GM19395 (cell line): ENCODE results near the gene DAP.

Source experiments
- ATAC-seq: cut with Tn5 transposase; IDR thresholded peaks from one replicate; pipeline ENCODE4 v1.9.1; 2021; ENCODE audit warnings: mild to moderate bottlenecking, moderate library complexity; ENCODE audit not compliant: unreplicated experiment

DAP gene

GRCh38 chr5:10695055-10695649 is 65.9 kb downstream of the DAP start:
- ATAC-seq, result peak; percentile 39

- no peak for ATAC-seq
Observed at GRCh38 chr5:10691826-10692785, 68.9 kb downstream of the DAP start.

- no peak for ATAC-seq
Observed at GRCh38 chr5:10690460-10691440, 70.3 kb downstream of the DAP start.

GRCh38 chr5:10689391-10690081 is 71.5 kb downstream of the DAP start:
- ATAC-seq, result no peak

- no peak for ATAC-seq
Observed at GRCh38 chr5:10688651-10689171, 72.3 kb downstream of the DAP start.

- no peak for ATAC-seq
Observed at GRCh38 chr5:10686890-10687289, 74.1 kb downstream of the DAP start.

- peak; percentile 82 for ATAC-seq
Observed at GRCh38 chr5:10685115-10685521, 75.9 kb downstream of the DAP start.

GRCh38 chr5:10684303-10685086 is 76.5 kb downstream of the DAP start:
- peak; percentile 54 for ATAC-seq

- no peak for ATAC-seq
Observed at GRCh38 chr5:10682801-10683525, 78.1 kb downstream of the DAP start.

GRCh38 chr5:10681731-10682679 is 79.0 kb downstream of the DAP start:
- ATAC-seq, result no peak

GRCh38 chr5:10680876-10681481 is 80.1 kb downstream of the DAP start:
- no peak for ATAC-seq

- no peak for ATAC-seq
Observed at GRCh38 chr5:10679336-10679988, 81.6 kb downstream of the DAP start.

- ATAC-seq, result no peak
Observed at GRCh38 chr5:10678244-10678643, 82.8 kb downstream of the DAP start.

- no peak for ATAC-seq
Observed at GRCh38 chr5:10677533-10677932, 83.5 kb downstream of the DAP start.

GRCh38 chr5:10676946-10677345 is 84.1 kb downstream of the DAP start:
- ATAC-seq, result no peak

GRCh38 chr5:10676224-10676623 is 84.8 kb downstream of the DAP start:
- ATAC-seq, result no peak
